HTERT RPE-1 (cell line): ENCODE measurements around the gene UPF2.
"Not testable (repeated sequence)": the region's sequence is repeated elsewhere in the genome, so short reads cannot be mapped to it uniquely, and the experiment has no call there.

Experiments used
- in situ Hi-C: fragments of 300-500 bp; cut with MboI; formaldehyde crosslinking; loops from 4 replicates; pipeline ENCODE4 v1.14.3; 2020; ENCODE audit warnings: low sequenced_read_pairs

Gene UPF2

DNA sequence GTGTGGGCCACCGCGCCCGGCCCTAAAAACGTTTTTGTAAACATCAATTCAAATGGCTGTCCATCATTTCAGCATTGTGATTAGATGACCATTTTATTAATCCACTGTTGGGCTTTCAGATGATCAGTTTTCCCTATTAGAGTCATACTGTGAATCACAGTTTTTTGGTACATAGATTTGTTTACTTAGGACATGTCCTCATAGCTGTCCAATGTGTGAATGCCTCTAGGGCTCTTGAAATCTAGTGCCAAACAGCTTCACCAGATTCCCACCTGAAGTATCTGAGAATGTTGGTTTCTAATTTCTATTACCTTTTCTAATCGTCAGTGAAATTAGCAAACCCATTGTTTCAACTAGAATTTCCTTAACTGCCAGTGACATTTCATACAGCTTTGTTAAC is 66.8 kb downstream of the UPF2 start:
- in situ Hi-C loops: no loop called here

DNA sequence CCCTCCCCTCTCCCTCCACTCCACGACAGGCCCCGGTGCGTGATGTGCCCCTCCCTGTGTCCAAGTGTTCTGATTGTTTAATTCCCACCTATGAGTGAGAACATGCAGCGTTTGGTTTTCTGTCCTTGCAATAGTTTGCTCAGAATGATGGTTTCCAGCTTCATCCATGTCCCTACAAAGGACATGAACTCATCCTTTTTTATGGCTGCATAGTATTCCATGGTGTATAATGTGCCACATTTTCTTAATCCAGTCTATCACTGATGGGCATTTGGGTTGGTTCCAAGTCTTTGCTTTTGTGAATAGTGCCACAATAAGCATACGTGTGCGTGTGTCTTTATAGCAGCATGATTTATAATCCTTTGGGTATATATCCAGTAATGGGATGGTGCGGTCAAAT is 70.1 kb downstream of the UPF2 start:
- in situ Hi-C loops: not testable (repeated sequence)

DNA sequence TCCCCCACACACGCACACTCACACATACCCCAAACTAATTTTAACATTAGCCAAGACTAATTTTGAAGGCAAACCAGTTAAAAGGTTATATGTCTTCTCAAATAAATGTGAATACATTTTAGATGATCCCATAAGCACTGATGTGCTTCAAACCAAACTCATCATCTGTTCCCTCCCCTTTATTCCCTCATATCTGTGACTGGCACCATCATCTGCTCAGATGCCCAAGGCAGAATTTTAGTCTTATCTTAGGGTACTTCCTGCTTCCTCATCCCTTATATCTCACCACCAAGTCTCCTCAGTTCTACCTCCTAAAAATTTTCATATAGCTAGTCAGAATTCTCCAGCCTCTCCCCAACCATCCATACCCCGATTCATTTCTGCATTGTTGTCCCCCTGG is 80.4 kb downstream of the UPF2 start:
- in situ Hi-C loops: no loop called here

DNA sequence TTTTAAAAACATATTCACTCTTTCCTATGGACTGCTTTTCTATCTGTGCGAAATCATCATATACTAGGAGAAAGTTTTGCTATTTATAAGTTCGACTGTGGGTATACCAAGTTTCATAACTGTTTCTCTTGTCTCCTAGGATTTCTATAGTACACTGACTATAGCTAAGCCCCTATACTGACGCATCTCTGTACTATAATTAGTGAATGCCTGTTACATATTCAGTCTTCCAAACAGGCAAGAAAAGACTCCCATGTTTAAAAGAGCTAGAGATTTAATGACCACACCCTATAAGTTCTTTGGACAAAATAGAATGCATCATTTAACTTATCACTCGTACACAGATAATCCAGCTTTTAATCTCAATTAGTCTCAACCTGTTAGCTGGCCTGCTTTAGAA is 80.8 kb downstream of the UPF2 start:
- in situ Hi-C loops: no loop called here

DNA sequence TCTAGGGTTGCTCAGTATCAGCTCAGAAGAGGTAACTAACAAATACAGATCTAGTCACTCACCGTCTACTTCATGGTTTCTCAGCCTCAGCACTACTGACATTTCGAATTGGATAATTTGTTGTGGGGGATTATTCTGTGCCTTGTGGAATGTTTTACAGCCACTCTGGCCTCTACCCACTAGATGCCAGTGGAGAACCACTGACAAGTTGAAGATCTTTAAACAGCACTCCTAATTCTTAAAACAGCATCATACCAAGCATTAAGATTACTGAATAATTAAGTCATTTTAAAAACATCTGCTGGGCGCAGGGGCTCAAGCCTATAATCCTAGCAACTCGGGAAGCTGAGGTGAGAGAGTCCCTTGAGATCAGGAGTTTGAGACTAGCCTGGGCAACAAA is 82.6 kb downstream of the UPF2 start:
- in situ Hi-C loops: no loop called here

DNA sequence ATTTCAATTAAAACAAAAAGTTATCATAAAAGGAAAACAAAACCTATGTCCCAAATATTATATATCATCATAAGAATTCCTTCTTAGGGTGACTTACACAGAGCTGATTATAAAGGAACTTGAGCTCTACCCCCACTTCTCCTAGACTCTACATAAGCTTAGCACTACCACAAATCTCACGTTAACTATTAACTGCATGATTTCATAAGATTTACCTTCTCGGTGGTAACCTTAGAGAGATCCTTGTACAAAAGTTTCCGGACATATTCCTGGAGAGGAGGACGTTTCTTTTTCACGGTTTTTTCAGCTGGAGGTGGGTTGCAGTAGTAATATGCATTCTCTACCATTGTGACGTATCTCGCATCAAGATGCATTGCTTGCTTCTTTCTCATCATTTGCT is 83.7 kb downstream of the UPF2 start:
- in situ Hi-C loops: no loop called here

DNA sequence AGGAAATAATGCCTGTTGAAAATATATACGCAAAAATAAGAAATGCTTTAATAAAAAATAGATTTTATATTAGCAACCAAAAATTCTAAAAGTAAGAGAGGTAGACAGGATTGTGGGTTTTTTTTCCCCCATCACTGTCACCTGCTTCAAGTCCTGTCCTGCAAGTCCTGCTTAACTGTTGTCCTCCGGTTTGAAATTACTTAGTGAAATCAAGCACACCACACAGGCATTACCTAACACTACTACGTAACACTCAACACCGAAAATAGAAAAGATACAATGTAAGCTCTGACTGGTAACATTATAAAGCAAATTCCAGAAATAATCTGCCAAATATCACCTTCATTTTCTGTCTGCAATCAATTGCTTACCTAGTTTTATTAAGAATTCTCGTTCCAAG is 90.9 kb downstream of the UPF2 start:
- in situ Hi-C loops: no loop called here

DNA sequence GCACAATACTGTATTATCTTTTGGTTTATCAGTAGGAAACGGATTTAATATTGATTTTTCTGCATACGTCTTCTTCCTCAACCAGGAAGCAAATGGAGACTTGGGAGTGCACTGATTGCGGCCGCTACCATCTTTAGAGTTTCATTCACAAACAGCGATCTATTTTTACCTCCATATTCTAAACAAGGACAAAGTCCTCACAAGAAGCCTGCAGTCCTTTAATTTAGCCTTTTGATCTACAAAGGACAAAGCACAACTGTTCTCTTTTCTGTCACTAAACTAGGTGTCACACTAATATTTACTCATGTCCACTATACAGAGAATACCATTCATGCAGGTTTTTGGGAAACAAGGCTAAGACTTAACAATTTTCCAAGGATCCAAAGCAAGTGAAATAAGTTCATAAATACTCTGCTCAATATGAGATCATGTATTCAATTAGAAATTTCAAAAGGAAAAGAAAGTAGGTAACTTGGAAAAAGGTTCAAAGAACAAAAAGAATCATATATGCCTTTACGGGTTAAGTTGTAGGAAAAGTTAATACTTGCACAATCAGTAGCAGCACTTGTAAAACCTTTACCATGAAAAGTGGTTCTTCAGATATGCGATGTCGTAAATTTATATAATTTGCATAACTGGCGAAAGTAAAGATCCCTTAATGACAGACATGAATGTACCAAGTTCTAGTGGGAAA is 92.1 kb downstream of the UPF2 start:
- in situ Hi-C loops: no loop called here

DNA sequence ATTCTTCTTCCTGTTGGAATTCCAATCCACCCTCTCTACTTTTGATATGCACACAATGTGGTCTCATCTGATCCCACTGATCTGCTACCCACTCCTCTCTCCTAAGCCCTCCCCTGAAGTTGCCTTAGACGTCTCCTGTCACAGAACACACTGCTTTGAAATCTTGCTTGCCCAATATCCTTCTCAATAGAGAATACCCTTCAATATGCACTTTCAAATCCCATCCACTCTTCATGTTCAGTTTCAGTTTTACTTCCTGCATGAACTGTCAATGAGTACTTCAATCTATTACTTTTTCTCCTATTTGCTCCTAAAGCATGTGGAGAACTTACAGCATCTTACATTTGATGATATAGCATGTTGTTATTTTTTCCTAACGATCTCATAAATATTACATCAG is 93.5 kb downstream of the UPF2 start:
- in situ Hi-C loops: no loop called here

DNA sequence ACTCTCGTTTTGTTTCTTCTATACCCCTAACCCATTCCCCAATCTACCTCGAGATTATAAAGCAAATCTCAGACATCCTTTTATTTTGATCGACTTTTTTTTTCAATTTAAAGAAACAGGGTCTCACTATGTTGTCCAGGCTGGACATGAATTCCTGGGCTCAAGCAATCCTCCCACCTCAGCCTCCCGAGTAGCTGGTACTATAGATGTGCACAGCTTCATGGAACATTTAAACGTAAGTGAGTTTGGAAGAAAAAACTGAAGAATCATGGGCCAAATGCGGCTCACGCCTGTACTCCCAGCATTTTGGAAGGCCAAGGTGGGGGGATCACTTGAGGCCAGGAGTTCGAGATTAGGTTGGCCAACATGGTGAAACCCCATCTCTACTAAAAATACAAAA is 96.0 kb downstream of the UPF2 start:
- in situ Hi-C loops: no loop called here

DNA sequence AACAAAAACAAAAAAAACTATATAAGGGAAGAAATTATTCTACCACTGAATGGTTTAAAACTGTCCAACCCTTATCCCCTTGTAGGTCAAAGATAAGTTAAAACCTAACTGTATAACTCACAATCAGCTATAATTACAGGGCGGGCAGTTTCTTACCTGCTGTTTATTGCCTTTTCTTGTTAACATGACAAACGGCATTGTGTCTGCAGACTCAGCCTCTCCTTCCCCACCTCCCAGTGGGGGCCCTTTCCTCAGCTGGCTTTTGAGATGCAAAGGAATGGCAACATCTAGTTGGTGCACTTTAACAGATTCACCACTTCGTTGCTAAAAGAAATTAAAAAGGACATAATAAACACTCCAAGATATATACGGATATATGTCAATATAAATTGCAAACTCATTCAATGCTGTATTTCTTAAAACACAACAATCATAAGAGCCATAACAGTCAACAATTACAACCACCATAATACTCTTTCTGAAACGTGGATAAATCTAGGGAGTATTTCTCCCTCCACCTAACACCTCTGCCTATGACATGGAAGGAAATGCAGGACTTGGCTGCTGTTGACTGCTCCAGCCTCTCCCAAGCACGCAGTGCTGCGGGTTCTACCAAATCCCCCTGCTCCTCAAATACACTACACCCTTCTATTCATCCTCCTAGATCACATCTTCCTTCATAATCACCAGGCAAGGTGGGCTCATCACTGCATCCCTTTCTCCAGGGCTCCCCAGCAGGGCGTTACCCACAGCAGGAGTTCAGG is 106.0 kb downstream of the UPF2 start:
- in situ Hi-C loops: no loop called here

DNA sequence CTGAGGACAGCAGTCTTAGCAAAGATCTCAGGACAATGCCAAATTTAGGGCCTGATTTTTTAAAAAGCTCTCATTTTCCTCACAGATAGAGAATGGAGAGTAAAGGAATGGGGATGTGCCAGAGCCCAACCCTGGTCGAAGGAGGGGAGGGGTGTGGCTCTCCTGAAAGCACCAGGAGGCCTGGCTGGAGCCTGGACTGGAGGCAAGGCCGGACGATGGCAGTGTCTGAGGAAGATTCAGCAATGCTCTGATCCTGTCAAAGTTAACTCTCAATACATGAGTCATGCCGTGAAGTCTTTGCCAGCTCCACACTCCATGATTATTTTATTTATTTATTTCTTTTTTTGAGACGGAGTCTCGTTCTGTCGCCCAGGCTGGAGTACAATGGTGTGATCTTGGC is 108.3 kb downstream of the UPF2 start:
- in situ Hi-C loops: no loop called here

DNA sequence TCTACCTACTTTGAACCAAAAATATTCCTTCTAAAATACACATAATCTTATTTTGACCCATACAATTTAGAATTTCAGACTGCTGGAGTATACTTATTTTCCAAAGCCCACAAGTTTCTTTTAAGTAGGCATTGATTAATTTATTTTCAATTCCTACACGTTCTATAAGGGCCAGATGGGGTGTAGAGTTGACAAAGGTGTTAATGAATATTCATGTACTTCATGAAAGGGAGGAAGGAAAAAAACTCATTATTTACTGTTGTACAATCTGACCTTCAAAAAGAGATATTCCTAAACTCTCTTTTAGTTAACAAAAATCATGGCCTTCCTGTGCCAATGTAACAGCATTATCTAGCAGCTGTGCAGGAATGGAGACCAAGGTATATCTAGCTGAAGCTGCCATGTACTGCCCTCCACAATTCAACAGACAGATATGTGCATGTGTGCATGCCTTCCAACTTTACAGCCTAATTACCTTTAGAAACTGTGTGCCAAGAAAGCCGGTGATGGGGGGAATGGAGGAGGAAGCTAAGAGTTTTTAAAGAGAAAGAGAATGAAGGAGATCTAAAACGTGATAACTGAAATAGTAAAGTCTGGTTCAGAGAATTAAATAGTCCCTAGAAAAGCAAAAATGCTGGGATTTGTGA is 108.9 kb downstream of the UPF2 start:
- in situ Hi-C loops: no loop called here

DNA sequence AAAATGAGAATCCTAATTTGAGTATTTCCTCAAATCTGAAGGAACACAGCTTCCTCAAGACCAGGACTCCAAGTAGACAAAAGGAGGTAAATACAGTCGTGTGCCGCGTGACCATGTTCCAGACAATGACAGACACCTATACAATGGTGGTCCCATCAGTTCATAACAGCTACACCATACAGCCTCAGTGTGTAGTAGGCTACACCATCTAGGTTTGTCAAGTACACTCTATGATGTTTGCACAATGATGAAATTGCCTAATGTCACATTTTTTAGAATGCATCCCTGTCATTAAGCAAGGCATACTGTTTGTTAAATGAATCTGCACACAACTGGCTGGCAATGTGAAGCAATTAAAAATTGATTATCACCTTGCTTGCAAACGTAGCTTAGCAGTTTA is 111.6 kb downstream of the UPF2 start:
- in situ Hi-C loops: no loop called here

DNA sequence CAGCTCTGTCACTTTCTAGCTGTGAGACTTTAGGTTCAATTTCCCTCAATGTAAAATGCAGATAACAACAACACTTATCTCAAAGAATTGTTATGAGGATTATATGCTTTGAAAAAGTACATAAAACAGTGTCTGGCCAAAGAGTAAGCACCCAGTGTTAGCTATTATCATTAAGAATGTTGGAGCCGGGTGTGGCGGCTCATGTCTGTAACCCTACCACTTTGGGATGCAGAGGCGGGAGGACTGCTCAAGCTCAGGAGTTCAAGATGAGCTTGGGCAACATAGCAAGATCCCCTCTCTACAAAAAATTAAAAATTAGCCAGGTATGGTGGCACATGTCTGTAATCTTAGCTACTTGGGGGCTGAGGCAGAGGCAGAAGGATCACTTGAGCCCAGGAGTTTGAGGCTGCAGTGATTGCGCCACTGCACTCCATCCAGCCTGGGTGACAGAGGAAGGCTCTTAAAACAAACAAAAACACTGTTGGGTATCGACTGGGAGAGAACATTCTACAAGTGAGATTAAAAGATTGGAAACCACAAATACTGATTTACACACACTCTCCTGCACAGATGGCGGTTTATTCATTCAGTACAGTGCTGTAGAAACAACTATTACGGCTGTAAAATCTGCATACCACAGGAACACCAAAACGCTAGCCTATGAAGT is 112.2 kb downstream of the UPF2 start:
- in situ Hi-C loops: no loop called here

DNA sequence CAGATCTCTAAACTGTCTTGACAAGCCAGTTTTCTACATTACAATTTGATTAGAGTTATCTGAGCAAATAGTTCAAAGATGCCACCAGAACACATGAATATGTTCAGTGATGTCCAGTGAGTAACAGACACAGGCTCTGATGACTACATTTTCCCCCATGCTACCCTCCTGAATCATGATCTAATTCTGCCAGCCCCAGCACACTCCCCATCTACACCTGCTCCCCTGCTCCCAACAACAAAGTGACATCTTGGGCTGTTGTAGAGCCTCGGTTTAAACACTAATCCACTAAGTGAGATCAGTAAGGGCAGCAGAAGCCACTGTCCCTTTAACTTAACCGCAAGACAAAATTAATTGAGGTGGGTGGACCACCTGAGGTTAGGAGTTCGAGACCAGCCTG is 114.9 kb downstream of the UPF2 start:
- in situ Hi-C loops: no loop called here

DNA sequence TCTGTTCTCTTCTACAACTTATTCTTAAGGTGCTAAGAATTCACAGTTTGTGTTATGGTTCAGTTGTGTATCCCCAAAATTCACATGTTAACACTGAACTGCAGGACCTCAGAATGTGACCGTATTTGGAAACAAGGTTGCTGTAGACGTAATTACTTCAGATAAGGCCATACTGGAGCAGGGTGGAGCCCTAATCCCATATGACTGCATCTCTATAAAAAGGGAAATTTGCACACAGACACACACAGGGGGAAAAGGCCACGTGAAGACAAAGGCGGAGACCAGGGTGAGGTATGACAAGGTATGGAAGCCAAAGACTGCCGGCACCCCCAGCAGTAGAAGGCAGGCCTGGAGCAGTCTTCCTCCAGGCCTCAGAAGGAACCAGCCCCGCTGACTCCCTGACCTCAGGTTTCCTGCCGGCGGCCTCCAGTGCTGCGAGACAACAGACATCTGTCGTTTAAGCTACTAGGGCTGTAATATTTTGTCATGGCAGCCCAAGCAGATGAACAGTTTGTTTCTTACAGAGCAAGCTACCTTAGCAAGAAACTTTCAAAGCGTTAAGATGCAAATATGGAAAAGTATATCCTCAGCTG is 120.7 kb downstream of the UPF2 start:
- in situ Hi-C loops: no loop called here

DNA sequence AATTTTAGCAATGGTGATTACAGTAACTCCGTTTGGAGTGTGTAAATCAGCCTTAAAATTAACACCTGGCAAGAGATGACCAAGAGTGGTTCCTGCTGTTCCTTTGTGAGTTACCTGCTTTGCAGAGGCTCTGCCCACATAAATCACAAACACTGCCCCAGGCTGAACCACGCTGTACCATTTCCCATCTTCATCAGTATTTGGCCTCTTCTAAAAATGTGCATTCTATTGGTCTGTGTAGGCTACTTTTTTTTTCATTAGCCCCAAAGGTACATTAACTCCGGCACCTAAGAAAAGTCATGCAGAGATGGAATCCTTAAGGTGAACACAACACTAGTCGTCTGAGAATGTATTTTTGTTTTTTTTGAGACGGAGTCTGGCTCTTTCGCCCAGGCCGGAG is 123.3 kb downstream of the UPF2 start:
- in situ Hi-C loops: no loop called here

DNA sequence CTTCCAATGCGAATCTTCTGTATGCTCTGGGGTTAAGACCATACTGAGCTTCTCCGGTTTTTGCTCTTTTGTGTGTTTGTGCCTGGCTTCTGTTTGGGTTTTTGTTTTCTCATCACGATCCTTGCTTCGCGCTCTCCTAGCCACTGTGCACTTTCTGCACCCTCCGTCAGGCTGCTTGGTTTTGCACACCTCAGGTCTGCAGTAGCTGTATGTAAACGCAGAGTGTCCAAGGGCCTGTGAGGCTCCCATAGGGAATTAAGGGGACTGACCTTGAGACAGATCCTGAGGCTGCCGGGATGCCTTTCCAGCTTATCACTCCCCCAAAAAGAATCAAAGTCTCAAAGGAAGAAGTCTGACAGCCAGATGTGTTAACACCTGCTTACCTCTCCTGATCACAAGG is 124.2 kb downstream of the UPF2 start:
- in situ Hi-C loops: no loop called here

DNA sequence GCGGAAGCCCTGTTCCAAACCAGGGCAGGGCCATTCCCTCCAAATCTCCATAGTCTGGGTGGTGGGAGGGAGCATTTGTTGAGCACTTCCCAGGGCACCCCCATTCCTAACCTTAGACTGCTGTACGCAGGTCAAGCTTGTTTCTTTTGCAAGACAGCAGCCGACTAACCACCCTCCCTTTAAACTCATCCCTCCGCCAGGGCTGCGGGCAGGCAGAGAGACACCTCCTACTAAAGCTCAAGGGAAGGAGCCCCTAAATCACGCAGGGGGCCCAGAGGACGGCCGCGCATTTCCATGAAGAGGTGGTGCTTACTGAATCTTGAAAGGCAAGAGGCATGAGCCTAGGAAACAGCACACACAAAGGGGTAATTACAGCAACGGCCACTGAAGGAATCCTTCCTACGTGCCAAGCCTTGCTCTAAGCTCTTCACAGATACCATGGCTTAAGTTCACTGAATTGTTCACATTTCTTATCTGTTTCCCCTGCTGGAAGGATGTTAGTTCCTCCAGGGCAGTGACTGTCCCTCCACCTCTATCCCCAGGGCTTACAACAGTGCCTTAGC is 129.4 kb downstream of the UPF2 start:
- in situ Hi-C loops: no loop called here

DNA sequence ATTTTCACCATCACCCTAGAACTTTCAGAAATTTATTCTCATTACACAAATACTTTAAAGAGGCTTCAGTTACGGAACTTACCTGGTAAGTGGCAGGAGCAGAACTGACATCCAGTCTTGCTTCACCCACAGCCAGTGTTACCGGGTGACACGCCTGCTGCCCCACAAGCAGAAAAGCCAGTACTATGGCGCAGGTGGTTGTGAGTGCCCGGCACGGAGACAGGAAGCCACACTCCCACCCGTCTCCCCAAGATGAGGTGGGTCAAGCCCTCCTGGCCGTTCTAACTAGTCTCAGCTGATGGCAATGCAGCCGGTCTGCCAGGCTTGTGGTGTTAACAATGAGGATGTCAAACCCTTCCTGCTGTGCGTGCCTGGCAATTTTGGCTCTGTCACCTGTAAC is 132.5 kb downstream of the UPF2 start:
- in situ Hi-C loops: no loop called here
